ENCODE measurements around the gene RNF144B.

The RNF144B gene

DNA sequence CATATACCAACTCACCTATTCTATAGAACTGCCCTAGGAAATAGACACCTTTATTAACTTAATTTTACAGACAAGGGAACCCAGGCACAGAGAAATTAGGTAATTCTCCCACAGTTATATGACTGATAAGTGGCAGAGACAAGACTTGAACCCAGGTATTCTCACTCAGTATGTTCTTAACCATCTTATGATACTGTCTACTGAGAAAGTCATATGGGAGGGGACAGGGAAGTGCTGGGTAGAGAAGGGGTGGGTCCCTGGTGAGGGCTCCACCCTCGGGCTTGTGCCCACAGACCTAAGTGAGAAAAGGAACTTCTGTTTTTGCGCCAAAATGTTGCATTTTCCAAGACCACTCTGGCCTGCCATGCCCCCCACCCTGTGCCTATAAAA, 123.5 kb downstream of the RNF144B start:
- Histone ChIP-seq H3K4me1 (ENCODE audit: control insufficient read depth in 1 of 2, insufficient read depth in 1 of 2, low read depth in 1 of 2, low read length in 1 of 2) (no peaks in the 10 kb centered on the region), H3K27me3 (no peaks in the 10 kb centered on the region), H3K27ac (no peak overlapping the region), H3K9me3 (no peaks in the 10 kb centered on the region), H3K36me3 (no peaks in the 10 kb centered on the region), H3K4me3 (ENCODE audit: low read depth in 1 of 2, low read length in 1 of 2) (no peak overlapping the region)
- TF ChIP-seq, protein P1, sequence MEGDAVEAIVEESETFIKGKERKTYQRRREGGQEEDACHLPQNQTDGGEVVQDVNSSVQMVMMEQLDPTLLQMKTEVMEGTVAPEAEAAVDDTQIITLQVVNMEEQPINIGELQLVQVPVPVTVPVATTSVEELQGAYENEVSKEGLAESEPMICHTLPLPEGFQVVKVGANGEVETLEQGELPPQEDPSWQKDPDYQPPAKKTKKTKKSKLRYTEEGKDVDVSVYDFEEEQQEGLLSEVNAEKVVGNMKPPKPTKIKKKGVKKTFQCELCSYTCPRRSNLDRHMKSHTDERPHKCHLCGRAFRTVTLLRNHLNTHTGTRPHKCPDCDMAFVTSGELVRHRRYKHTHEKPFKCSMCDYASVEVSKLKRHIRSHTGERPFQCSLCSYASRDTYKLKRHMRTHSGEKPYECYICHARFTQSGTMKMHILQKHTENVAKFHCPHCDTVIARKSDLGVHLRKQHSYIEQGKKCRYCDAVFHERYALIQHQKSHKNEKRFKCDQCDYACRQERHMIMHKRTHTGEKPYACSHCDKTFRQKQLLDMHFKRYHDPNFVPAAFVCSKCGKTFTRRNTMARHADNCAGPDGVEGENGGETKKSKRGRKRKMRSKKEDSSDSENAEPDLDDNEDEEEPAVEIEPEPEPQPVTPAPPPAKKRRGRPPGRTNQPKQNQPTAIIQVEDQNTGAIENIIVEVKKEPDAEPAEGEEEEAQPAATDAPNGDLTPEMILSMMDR (IDR thresholded peaks at IDR 0.05) = no peak

DNA sequence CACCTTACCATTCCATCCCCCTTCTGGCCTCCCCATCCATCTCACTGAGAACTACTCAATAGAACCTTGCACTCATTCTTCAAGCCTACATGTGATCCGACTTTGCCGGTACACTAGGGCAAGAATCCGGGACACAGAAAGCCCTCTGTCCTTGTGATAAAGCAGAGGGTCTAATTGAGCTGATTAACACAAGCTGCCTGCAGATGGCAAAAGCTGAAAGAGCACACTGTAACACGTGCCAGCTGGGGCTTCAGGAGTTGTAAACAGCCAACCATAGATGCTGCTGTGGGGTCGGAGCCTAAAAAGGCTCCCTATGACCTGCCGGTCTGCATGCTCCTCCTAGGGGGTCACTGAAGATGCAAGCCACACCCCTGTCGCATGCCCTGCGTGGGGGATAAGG, 124.1 kb downstream of the RNF144B start:
- H3K9me3 ChIP-seq = no peaks in the 10 kb centered on the region
- TF ChIP-seq, protein P1 (IDR thresholded peaks at IDR 0.05) = no peak

DNA sequence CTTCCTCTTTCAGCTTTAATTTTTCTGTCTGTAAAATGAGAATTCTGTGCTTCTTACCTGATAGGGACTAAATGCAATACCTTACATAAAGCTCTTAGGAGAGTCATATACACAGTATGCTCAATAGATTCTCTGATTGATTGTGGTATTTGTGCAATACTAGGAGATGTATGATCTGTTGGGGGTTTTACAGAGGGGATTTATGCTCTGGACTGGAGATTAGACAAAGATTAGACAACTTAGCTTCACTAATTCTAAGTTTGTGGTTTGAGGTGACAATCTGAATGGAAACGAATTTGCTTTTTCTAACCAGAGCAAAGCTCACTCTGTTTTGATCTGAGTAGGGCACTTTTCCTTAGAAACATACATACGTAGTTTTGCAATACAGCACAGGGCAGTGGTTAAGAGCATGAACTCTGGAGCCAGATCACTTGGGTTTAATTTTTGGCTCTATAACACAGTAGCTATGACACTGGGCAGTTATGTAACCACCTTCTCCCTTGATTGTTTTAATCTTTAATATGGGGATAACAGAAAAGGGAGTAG, 126.2 kb downstream of the RNF144B start:
- Histone ChIP-seq H3K4me1 (ENCODE audit: control insufficient read depth in 1 of 2, insufficient read depth in 1 of 2, low read depth in 1 of 2, low read length in 1 of 2) (no peaks in the 10 kb centered on the region), H3K27me3 (peaks cover 2% of the 10 kb centered on the region), H3K4me3 (ENCODE audit: low read depth in 1 of 2, low read length in 1 of 2) (no peak overlapping the region), H3K9me3 (no peaks in the 10 kb centered on the region), H3K27ac (no peak overlapping the region), H3K36me3 (no peaks in the 10 kb centered on the region)
- TF ChIP-seq, protein P1 (IDR thresholded peaks at IDR 0.05) = no peak

More for the DNA sequence above, 124.1 kb downstream of the RNF144B start:
- Histone ChIP-seq H3K27ac (no peak overlapping the region), H3K4me3 (ENCODE audit: low read depth in 1 of 2, low read length in 1 of 2) (no peak overlapping the region), H3K4me1 (ENCODE audit: control insufficient read depth in 1 of 2, insufficient read depth in 1 of 2, low read depth in 1 of 2, low read length in 1 of 2) (no peaks in the 10 kb centered on the region), H3K27me3 (no peaks in the 10 kb centered on the region), H3K36me3 (no peaks in the 10 kb centered on the region)

DNA sequence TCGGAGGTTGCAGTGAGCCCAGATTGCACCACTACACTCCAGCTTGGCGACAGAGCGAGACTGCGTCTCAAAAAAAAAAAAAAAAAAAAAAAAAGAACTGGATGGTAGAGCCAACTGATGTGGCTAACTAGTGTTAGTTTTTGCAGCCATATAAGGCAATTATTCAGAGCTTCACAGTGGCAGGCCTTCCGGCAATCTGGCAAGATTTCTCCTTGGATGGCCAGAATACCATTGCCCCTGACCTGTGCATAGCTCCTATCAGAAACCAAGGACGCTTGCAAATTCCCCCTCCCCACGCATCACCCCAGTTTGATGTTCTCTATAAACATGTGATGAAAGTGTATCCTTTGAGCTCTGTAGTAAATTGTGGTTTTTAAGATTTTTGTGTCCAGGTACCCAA, 127.0 kb downstream of the RNF144B start:
- H3K36me3 ChIP-seq = no peaks in the 10 kb centered on the region
- no peaks in the 10 kb centered on the region for H3K9me3 ChIP-seq
- TF ChIP-seq, protein P1 (IDR thresholded peaks at IDR 0.05) = no peak
- peaks cover 6% of the 10 kb centered on the region for H3K27me3 ChIP-seq
- H3K4me1 ChIP-seq (ENCODE audit: control insufficient read depth in 1 of 2, insufficient read depth in 1 of 2, low read depth in 1 of 2, low read length in 1 of 2) = no peaks in the 10 kb centered on the region
- no peak overlapping the region for H3K27ac ChIP-seq
- H3K4me3 ChIP-seq (ENCODE audit: low read depth in 1 of 2, low read length in 1 of 2) = no peak overlapping the region

DNA sequence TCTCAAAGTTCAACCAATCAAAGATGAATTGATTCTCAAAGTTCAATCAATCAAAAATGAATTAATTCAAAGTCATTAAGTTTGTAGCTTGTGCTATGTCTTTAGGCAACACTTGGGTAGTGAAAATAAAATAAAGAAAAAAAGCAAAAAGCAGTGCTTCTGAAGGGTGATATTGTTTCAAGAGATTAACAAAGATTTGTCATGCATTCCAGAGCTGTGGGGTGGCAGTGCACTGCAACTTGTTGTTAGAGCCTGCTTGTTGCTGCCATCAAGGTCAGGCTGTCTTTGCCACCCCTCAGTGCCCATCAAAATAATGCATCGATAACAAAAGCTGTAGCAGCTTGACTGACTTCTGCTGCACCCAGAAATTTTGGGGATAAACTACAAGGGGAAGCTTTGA, 128.6 kb downstream of the RNF144B start:
- Histone ChIP-seq H3K4me1 (ENCODE audit: control insufficient read depth in 1 of 2, insufficient read depth in 1 of 2, low read depth in 1 of 2, low read length in 1 of 2) (no peaks in the 10 kb centered on the region), H3K4me3 (ENCODE audit: low read depth in 1 of 2, low read length in 1 of 2) (no peak overlapping the region), H3K9me3 (no peaks in the 10 kb centered on the region), H3K27me3 (peaks cover 6% of the 10 kb centered on the region), H3K36me3 (no peaks in the 10 kb centered on the region), H3K27ac (no peak overlapping the region)
- TF ChIP-seq, protein P1 (IDR thresholded peaks at IDR 0.05) = no peak

All from neutrophil (primary cell).